GM12892 (cell line): Measurements from ENCODE around the gene NECTIN1.

Experiments used
- POLR2A ChIP-seq: IDR thresholded peaks from 2 replicates; pipeline ENCODE4 v1.6.1; 2011; ENCODE audit warnings: low read depth, low read length, control low read depth
- POLR2AphosphoS5 ChIP-seq: IDR thresholded peaks from 2 replicates; pipeline ENCODE4 v1.6.1; 2011; ENCODE audit warnings: low read depth, low read length, control low read depth
- TAF1 ChIP-seq: IDR thresholded peaks from 2 replicates; pipeline ENCODE4 v1.6.1; 2011; ENCODE audit warnings: low read depth, mild to moderate bottlenecking, control low read depth, low read length, borderline replicate concordance

DNA sequence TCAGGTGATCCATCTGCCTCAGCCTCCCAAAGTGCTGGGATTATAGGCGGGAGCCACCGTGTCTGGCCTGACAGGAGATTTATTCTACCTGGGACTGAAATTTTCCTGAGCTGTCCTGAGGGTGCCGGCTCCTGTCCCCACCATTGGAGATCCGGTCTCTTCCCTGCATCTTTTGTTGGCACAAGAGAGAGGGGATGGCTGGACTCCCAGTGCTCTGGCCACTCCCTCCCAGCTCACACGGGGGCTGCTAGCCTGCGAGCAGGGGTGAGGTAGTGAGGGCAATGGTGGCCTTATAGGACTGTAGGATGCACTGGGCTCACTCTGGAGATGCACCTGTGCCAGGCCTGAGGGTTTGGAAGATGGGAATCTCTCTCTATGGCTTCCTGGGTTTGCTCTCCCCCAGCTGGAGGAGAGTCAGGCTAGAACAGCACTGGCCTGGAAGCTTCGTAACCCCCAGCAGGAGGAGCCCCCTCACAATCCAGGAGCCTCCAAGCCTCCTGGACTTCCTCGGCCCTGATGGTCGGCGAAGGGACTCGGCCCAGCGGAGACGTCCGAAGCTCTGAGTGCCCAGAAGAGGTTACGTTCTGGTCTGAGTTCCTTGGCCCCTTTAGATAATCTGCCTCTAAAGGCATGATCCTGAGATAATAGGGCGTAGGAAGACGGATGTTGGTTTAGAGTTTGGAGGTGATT lies 106.4 kb downstream of the NECTIN1 start:
- TF ChIP-seq POLR2A (no peak), TAF1 (no peak), POLR2AphosphoS5 (no peak)
